HG03095 (cell line): Measurements from ENCODE around the gene NKAIN4.

Experiments used
- ATAC-seq: cut with Tn5 transposase; IDR thresholded peaks from one replicate; pipeline ENCODE4 v1.9.1; 2021; ENCODE audit warnings: moderate library complexity; ENCODE audit not compliant: unreplicated experiment

NKAIN4 gene

GRCh38 chr20:63198606-63199005 is 55.7 kb downstream of the NKAIN4 start:
- ATAC-seq, result no peak

- ATAC-seq, result no peak
Observed at GRCh38 chr20:63196768-63197470, 57.3 kb downstream of the NKAIN4 start.

- ATAC-seq, result no peak
Observed at GRCh38 chr20:63194797-63195173, 59.5 kb downstream of the NKAIN4 start.

GRCh38 chr20:63194007-63194796 is 60.1 kb downstream of the NKAIN4 start:
- ATAC-seq, result no peak

- ATAC-seq, result no peak
Observed at GRCh38 chr20:63192721-63193120, 61.5 kb downstream of the NKAIN4 start.

DNA sequence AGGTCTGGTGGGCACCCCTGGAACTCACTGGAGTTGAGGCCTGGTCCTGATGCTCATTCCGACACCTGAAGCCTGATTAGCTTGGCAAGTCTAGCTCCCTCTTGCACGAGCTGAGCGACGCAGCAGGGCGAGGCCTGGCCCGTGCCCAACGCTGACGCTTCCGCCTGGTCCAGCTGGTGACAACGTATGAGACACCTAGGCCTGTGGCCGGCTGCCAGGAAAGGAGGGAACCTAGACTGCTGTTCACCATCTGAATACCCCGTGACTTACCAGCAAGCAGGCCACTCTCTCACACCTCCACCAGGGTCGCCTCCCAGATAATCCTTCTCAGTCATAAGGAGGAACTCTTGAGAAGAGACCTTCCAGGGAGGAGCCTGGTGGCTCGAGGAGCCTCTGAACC is 62.9 kb downstream of the NKAIN4 start:
- ATAC-seq, result no peak

DNA sequence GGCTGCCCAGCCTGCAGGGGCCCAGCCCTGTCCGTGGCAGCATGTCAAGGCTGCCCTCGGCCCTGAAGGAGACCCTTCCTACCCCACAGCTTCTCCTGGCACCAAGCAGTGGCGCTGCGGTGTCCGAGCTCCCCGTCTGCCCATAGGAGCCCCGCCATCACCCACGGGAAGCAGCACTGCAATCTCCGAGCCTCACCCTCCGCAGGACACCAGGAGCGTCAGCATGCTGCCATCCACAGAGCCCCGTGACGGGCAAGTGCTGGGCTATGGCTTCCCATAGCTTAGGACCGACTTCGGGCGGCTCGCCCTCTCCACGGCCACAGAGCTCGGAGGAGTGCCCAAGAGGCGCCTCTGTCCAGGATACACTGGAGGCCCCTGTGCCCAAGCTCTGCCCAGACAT is 63.4 kb downstream of the NKAIN4 start:
- no peak for ATAC-seq
